Ovary (tissue), 9 donors: ENCODE results near the gene PADI2. TPM values are rescaled to one million over a fixed set of nuclear protein-coding genes. Genes with fewer than 3 reads are reported as not detected.

Experiments
- DNase-seq, 5 donors: peaks; one replicate each; pipeline ENCODE4 v3.0.0-alpha.2; 2019 to 2020
- H3K27ac ChIP-seq, 2 donors: fragments of 200-600 bp; one replicate each; pipeline versions ENCODE4 v1.5.1 to v1.8.0; 2019 to 2022
- H3K27me3 ChIP-seq: fragments of 200-600 bp; one replicate; pipeline ENCODE4 v1.8.0; 2022
- H3K36me3 ChIP-seq: fragments of 200-600 bp; sonication (generic); one replicate; pipeline ENCODE4 v1.5.1; 2019
- H3K4me1 ChIP-seq: one replicate; pipeline ENCODE4 v1.8.1; 2013; ENCODE audit warnings: mild to moderate bottlenecking, moderate library complexity; ENCODE audit not compliant: insufficient read depth
- H3K4me3 ChIP-seq: fragments of 200-600 bp; sonication (generic); one replicate; pipeline ENCODE4 v1.5.1; 2017
- H3K9me3 ChIP-seq, 2 donors: fragments of 200-600 bp in 1 of 2; sonication (generic) in 1 of 2; one replicate each; pipeline versions ENCODE4 v1.5.1 to v1.8.1; 2013 to 2019; ENCODE audit warnings: mild to moderate bottlenecking in 1 of 2, moderate library complexity in 1 of 2
- CTCF ChIP-seq, 3 donors: fragments of 450-650 bp in 2 of 3; fragments of 200-600 bp in 1 of 3; IDR thresholded peaks; one replicate each; pipeline versions ENCODE4 v1.5.1 to v1.8.0; 2016 to 2022; ENCODE audit warnings: antibody characterized with exemption in 3 of 3, mild to moderate bottlenecking in 1 of 3
- EP300 ChIP-seq: sonication (generic); formaldehyde crosslinking; IDR thresholded peaks from one replicate; pipeline ENCODE4 v1.6.1; 2017; ENCODE audit warnings: antibody characterized with exemption
- POLR2A ChIP-seq: fragments of 450-650 bp; IDR thresholded peaks from one replicate; pipeline ENCODE4 v1.6.1; 2017; ENCODE audit warnings: antibody characterized with exemption, mild to moderate bottlenecking, moderate library complexity
- WGBS, 3 donors: extraction: QIAGEN DNeasy Blood & Tissue Kit in 1 of 3; methylation state at CpG; one replicate each; pipeline versions ENCODE4 v1.1.5 to v1.1.7; 2013 to 2017; 5-methylcytosine and 5-hydroxymethylcytosine counted together
- intact Hi-C, 4 donors: fragments of 100-400 bp; cut with DNase I; formaldehyde crosslinking; loops; one replicate each; pipeline versions ENCODE4 v1.11.0 to v1.15.1; 2022 to 2023
- polyA plus RNA-seq, 2 donors: library from polyadenylated mRNA; stranded (reverse); fragments of 200-250 nt in 1 of 2; fragments of 350-450 nt in 1 of 2; fragmentation: Illumina TruSeq in 1 of 2; extraction: RNeasy Lipid Tissue Mini Kit (QIAGEN cat#74804) in 1 of 2; gene quantifications; one replicate each; pipeline ENCODE4 v1.2.3, GENCODE V29; 2013 to 2014
- total RNA-seq, 7 donors: library from RNA; depleted of rRNA in 2 of 7; stranded (reverse); fragments of >200 nt in 2 of 7; fragmentation: NEBNext Ultra II Directional in 3 of 7; extraction: Animal tissue kit (Norgen Biotek cat#: 25700) in 3 of 7; gene quantifications; one replicate each; pipeline versions ENCODE4 v1.1.0 to v1.2.4, GENCODE V29; 2016 to 2023
- donor health status: DM: no; HTN: no; CAD: no; lungs with moderate emphysema.
- donor health status: DM: no; HTN: no; CAD: no.
- donor health status: Bipolar disorder and iron deficiency.
- donor health status: DM: yes; HTN: yes; CAD: no.
- donor health status: DM: no; HTN: no; CAD: no.
- donor health status: DM: yes; HTN: yes; CAD: no.

Gene PADI2
- total and polyA plus RNA-seq, 9 donors, result 0.07 to 5.2 (median 0.55) TPM

GRCh38 chr1:17120481-17120877 lies 1.2 kb upstream of the PADI2 start:
- H3K27me3 ChIP-seq, result no peaks in the 10 kb centered on the region
- H3K9me3 ChIP-seq, result no peaks in the 10 kb centered on the region
- H3K27ac ChIP-seq, result no peak overlapping the region
- DNase-seq, result no peak
- H3K36me3 ChIP-seq, result no peaks in the 10 kb centered on the region
- intact Hi-C loops, result loop anchor here (10.0 kb wide), 4 partner anchors 56 to 284 kb away; no protein-coding TSS in a partner anchor
- 89 to 95% (median 94%) methylated on average over 5 of the region's 5 CpGs for WGBS, 3 donors
- no peak overlapping the region for H3K4me3 ChIP-seq
- peaks cover 2% of the 10 kb centered on the region for H3K4me1 ChIP-seq
- no peak for TF ChIP-seq CTCF (IDR thresholded peaks at IDR 0.05)
- no peak for TF ChIP-seq EP300
- TF ChIP-seq POLR2A, result no peak

GRCh38 chr1:17119773-17120480 lies 676 bp upstream of the PADI2 start:
- Histone ChIP-seq H3K4me1 (peaks cover 2% of the 10 kb centered on the region), H3K4me3 (no peak overlapping the region), H3K36me3 (no peaks in the 10 kb centered on the region), H3K9me3 (no peaks in the 10 kb centered on the region), H3K27ac (no peak overlapping the region), H3K27me3 (no peaks in the 10 kb centered on the region)
- TF ChIP-seq EP300, result no peak
- TF ChIP-seq CTCF (IDR thresholded peaks at IDR 0.05), result no peak
- TF ChIP-seq POLR2A, result no peak
- intact Hi-C loops, result loop anchor here (10.0 kb wide), 4 partner anchors 55 to 285 kb away; no protein-coding TSS in a partner anchor
- no peak for DNase-seq
- WGBS, 3 donors, result 57 to 71% (median 66%) methylated on average over 20 of the region's 20 CpGs

- TF ChIP-seq EP300, result no peak
- no peak for TF ChIP-seq POLR2A
- TF ChIP-seq CTCF (IDR thresholded peaks at IDR 0.05), result no peak
Measured at GRCh38 chr1:17118706-17119075, 560 bp downstream of the PADI2 start.

GRCh38 chr1:17118268-17118667 lies 983 bp downstream of the PADI2 start:
- WGBS, 3 donors, result 40 to 60% (median 47%) methylated on average over 7 of the region's 7 CpGs
- intact Hi-C loops, result no loop called here
- Histone ChIP-seq H3K27ac (no peak overlapping the region), H3K4me1 (peaks cover 6% of the 10 kb centered on the region), H3K27me3 (no peaks in the 10 kb centered on the region), H3K9me3 (no peaks in the 10 kb centered on the region), H3K36me3 (no peaks in the 10 kb centered on the region), H3K4me3 (peak overlapping the region; percentile 6)
- TF ChIP-seq POLR2A (no peak), CTCF (IDR thresholded peaks at IDR 0.05) (no peak), EP300 (no peak)
- no peak for DNase-seq

More at GRCh38 chr1:17118706-17119075, 560 bp downstream of the PADI2 start:
- WGBS, 3 donors, result 5 to 13% (median 6%) methylated on average over 12 to 14 of the region's 14 CpGs
- peak overlapping the region; percentile 6 for H3K4me3 ChIP-seq
- H3K4me1 ChIP-seq, result peaks cover 4% of the 10 kb centered on the region
- DNase-seq, result no peak
- no peaks in the 10 kb centered on the region for H3K9me3 ChIP-seq
- H3K36me3 ChIP-seq, result no peaks in the 10 kb centered on the region
- no peaks in the 10 kb centered on the region for H3K27me3 ChIP-seq
- intact Hi-C loops, result no loop called here
- H3K27ac ChIP-seq, result no peak overlapping the region
